Body of pancreas (tissue), 4 donors: ENCODE data around the gene HOXC12.

ENCODE experiments used
- POLR2A ChIP-seq, 3 donors: fragments of 450-650 bp; IDR thresholded peaks; one replicate each; pipeline ENCODE4 v1.6.1; 2016; ENCODE audit warnings: antibody characterized with exemption in 3 of 3, mild to moderate bottlenecking in 2 of 3
- TF ChIP-seq, protein P1 (sequence below), 7 experiments: fragments of 450-650 bp in 4 of 7; fragments of 200-600 bp in 3 of 7; sonication (generic) in 3 of 7; IDR thresholded peaks; one replicate each; pipeline ENCODE4 v1.5.1; 2016 to 2019; ENCODE audit warnings: antibody characterized with exemption in 7 of 7

DNA sequence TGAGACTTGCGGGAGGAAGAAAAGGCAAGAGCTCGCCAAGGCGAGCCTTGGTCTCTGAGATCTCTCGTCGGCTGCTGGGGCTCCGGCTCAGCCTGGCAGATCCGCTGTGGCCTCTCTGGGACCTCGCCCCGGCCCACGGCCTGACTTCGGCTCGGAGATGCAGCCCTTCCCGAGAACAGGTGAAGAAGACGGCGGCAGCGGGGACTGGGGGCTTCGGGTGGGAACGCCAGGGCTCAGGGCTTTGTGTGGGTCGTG lies 39.2 kb downstream of the HOXC12 start:
- TF ChIP-seq, protein P1, sequence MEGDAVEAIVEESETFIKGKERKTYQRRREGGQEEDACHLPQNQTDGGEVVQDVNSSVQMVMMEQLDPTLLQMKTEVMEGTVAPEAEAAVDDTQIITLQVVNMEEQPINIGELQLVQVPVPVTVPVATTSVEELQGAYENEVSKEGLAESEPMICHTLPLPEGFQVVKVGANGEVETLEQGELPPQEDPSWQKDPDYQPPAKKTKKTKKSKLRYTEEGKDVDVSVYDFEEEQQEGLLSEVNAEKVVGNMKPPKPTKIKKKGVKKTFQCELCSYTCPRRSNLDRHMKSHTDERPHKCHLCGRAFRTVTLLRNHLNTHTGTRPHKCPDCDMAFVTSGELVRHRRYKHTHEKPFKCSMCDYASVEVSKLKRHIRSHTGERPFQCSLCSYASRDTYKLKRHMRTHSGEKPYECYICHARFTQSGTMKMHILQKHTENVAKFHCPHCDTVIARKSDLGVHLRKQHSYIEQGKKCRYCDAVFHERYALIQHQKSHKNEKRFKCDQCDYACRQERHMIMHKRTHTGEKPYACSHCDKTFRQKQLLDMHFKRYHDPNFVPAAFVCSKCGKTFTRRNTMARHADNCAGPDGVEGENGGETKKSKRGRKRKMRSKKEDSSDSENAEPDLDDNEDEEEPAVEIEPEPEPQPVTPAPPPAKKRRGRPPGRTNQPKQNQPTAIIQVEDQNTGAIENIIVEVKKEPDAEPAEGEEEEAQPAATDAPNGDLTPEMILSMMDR (IDR thresholded peaks at IDR 0.05): no peak
- no peak for TF ChIP-seq POLR2A (IDR thresholded peaks at IDR 0.05)
